ENCODE results near the gene RIBC2.

The RIBC2 gene

GRCh38 chr22:45402466-45402985 is 11.0 kb upstream of the RIBC2 start:
- H3K36me3 ChIP-seq (ENCODE audit: control insufficient read depth, insufficient read depth, low read length), result no peaks in the 10 kb centered on the region
- H3K9ac ChIP-seq (ENCODE audit: low read length), result no peak overlapping the region
- H3K4me1 ChIP-seq (ENCODE audit: control insufficient read depth, insufficient read depth, low read length), result no peaks in the 10 kb centered on the region
- no peaks in the 10 kb centered on the region; the same call in 1 of the 2 replicates for H3K9me3 ChIP-seq (ENCODE audit: control insufficient read depth, insufficient read depth, low read depth, low read length)
- no peaks in the 10 kb centered on the region for H3K27me3 ChIP-seq (ENCODE audit: control insufficient read depth, insufficient read depth, low read length)
- no peak overlapping the region for H3K27ac ChIP-seq (ENCODE audit: low read depth, low read length)
- no peak overlapping the region for H3K4me3 ChIP-seq (ENCODE audit: low read depth, low read length)

GRCh38 chr22:45407793-45408192 is 5.7 kb upstream of the RIBC2 start:
- Histone ChIP-seq H3K4me3 (ENCODE audit: low read depth, low read length) (no peak overlapping the region), H3K4me1 (ENCODE audit: control insufficient read depth, insufficient read depth, low read length) (no peaks in the 10 kb centered on the region), H3K27me3 (ENCODE audit: control insufficient read depth, insufficient read depth, low read length) (peaks cover 4% of the 10 kb centered on the region), H3K27ac (ENCODE audit: low read depth, low read length) (no peak overlapping the region), H3K9me3 (ENCODE audit: control insufficient read depth, insufficient read depth, low read depth, low read length) (peaks cover 3% of the 10 kb centered on the region; the same call in 1 of the 2 replicates), H3K9ac (ENCODE audit: low read length) (no peak overlapping the region), H3K36me3 (ENCODE audit: control insufficient read depth, insufficient read depth, low read length) (no peaks in the 10 kb centered on the region)

- H3K4me1 ChIP-seq (ENCODE audit: control insufficient read depth, insufficient read depth, low read length), result no peaks in the 10 kb centered on the region; the same call in 1 of the 2 replicates
- H3K9ac ChIP-seq (ENCODE audit: low read length), result peak overlapping the region; percentile 89
- H3K36me3 ChIP-seq (ENCODE audit: control insufficient read depth, insufficient read depth, low read length), result no peaks in the 10 kb centered on the region
- peaks cover 24% of the 10 kb centered on the region for H3K27me3 ChIP-seq (ENCODE audit: control insufficient read depth, insufficient read depth, low read length)
- no peak overlapping the region for H3K27ac ChIP-seq (ENCODE audit: low read depth, low read length)
- H3K4me3 ChIP-seq (ENCODE audit: low read depth, low read length), result no peak overlapping the region; the same call in 1 of the 2 replicates
- H3K9me3 ChIP-seq (ENCODE audit: control insufficient read depth, insufficient read depth, low read depth, low read length), result peaks cover 8% of the 10 kb centered on the region; the same call in 1 of the 2 replicates
Observed at GRCh38 chr22:45413013-45413367, 503 bp upstream of the RIBC2 start.

GRCh38 chr22:45418056-45418769 is 4.7 kb downstream of the RIBC2 start:
- 0 out of 2 replicates have a peak, but pooled peaks cover under 1% of the 10 kb centered on the region for H3K9me3 ChIP-seq (ENCODE audit: control insufficient read depth, insufficient read depth, low read depth, low read length)
- H3K27me3 ChIP-seq (ENCODE audit: control insufficient read depth, insufficient read depth, low read length), result peaks cover 16% of the 10 kb centered on the region
- no peaks in the 10 kb centered on the region; the same call in 1 of the 2 replicates for H3K4me1 ChIP-seq (ENCODE audit: control insufficient read depth, insufficient read depth, low read length)
- H3K9ac ChIP-seq (ENCODE audit: low read length), result no peak overlapping the region
- H3K4me3 ChIP-seq (ENCODE audit: low read depth, low read length), result no peak overlapping the region
- no peak overlapping the region for H3K27ac ChIP-seq (ENCODE audit: low read depth, low read length)
- H3K36me3 ChIP-seq (ENCODE audit: control insufficient read depth, insufficient read depth, low read length), result no peaks in the 10 kb centered on the region

- Histone ChIP-seq H3K9ac (ENCODE audit: low read length) (no peak overlapping the region), H3K4me1 (ENCODE audit: control insufficient read depth, insufficient read depth, low read length) (no peaks in the 10 kb centered on the region; the same call in 1 of the 2 replicates), H3K4me3 (ENCODE audit: low read depth, low read length) (no peak overlapping the region), H3K27me3 (ENCODE audit: control insufficient read depth, insufficient read depth, low read length) (peaks cover 11% of the 10 kb centered on the region), H3K36me3 (ENCODE audit: control insufficient read depth, insufficient read depth, low read length) (no peaks in the 10 kb centered on the region), H3K9me3 (ENCODE audit: control insufficient read depth, insufficient read depth, low read depth, low read length) (no peaks in the 10 kb centered on the region), H3K27ac (ENCODE audit: low read depth, low read length) (no peak overlapping the region)
Observed at GRCh38 chr22:45418770-45419138, 5.3 kb downstream of the RIBC2 start.

GRCh38 chr22:45420011-45420410 is 6.5 kb downstream of the RIBC2 start:
- Histone ChIP-seq H3K4me3 (ENCODE audit: low read depth, low read length) (no peak overlapping the region), H3K36me3 (ENCODE audit: control insufficient read depth, insufficient read depth, low read length) (no peaks in the 10 kb centered on the region), H3K27ac (ENCODE audit: low read depth, low read length) (no peak overlapping the region), H3K9me3 (ENCODE audit: control insufficient read depth, insufficient read depth, low read depth, low read length) (no peaks in the 10 kb centered on the region), H3K27me3 (ENCODE audit: control insufficient read depth, insufficient read depth, low read length) (no peaks in the 10 kb centered on the region), H3K4me1 (ENCODE audit: control insufficient read depth, insufficient read depth, low read length) (peaks cover 3% of the 10 kb centered on the region; the same call in 1 of the 2 replicates), H3K9ac (ENCODE audit: low read length) (no peak overlapping the region)

- no peaks in the 10 kb centered on the region for H3K36me3 ChIP-seq (ENCODE audit: control insufficient read depth, insufficient read depth, low read length)
- H3K9ac ChIP-seq (ENCODE audit: low read length), result no peak overlapping the region
- H3K27ac ChIP-seq (ENCODE audit: low read depth, low read length), result no peak overlapping the region
- no peak overlapping the region for H3K4me3 ChIP-seq (ENCODE audit: low read depth, low read length)
- H3K9me3 ChIP-seq (ENCODE audit: control insufficient read depth, insufficient read depth, low read depth, low read length), result no peaks in the 10 kb centered on the region
- H3K27me3 ChIP-seq (ENCODE audit: control insufficient read depth, insufficient read depth, low read length), result no peaks in the 10 kb centered on the region
- H3K4me1 ChIP-seq (ENCODE audit: control insufficient read depth, insufficient read depth, low read length), result peaks cover 3% of the 10 kb centered on the region; the same call in 1 of the 2 replicates
Observed at GRCh38 chr22:45420539-45420938, 7.0 kb downstream of the RIBC2 start.

GRCh38 chr22:45421349-45422055 is 8.0 kb downstream of the RIBC2 start:
- H3K9me3 ChIP-seq (ENCODE audit: control insufficient read depth, insufficient read depth, low read depth, low read length), result no peaks in the 10 kb centered on the region

GRCh38 chr22:45422237-45422983 is 8.9 kb downstream of the RIBC2 start:
- Histone ChIP-seq H3K36me3 (ENCODE audit: control insufficient read depth, insufficient read depth, low read length) (no peaks in the 10 kb centered on the region), H3K4me1 (ENCODE audit: control insufficient read depth, insufficient read depth, low read length) (peaks cover 3% of the 10 kb centered on the region; the same call in 1 of the 2 replicates), H3K9me3 (ENCODE audit: control insufficient read depth, insufficient read depth, low read depth, low read length) (peaks cover 3% of the 10 kb centered on the region; the same call in 1 of the 2 replicates), H3K4me3 (ENCODE audit: low read depth, low read length) (no peak overlapping the region), H3K27me3 (ENCODE audit: control insufficient read depth, insufficient read depth, low read length) (no peaks in the 10 kb centered on the region), H3K9ac (ENCODE audit: low read length) (no peak overlapping the region), H3K27ac (ENCODE audit: low read depth, low read length) (no peak overlapping the region)

More at GRCh38 chr22:45421349-45422055, 8.0 kb downstream of the RIBC2 start:
- no peak overlapping the region for H3K27ac ChIP-seq (ENCODE audit: low read depth, low read length)
- no peaks in the 10 kb centered on the region for H3K36me3 ChIP-seq (ENCODE audit: control insufficient read depth, insufficient read depth, low read length)
- no peak overlapping the region for H3K9ac ChIP-seq (ENCODE audit: low read length)
- no peaks in the 10 kb centered on the region for H3K27me3 ChIP-seq (ENCODE audit: control insufficient read depth, insufficient read depth, low read length)
- H3K4me1 ChIP-seq (ENCODE audit: control insufficient read depth, insufficient read depth, low read length), result peaks cover 3% of the 10 kb centered on the region; the same call in 1 of the 2 replicates
- H3K4me3 ChIP-seq (ENCODE audit: low read depth, low read length), result no peak overlapping the region

GRCh38 chr22:45423524-45423923 is 10.0 kb downstream of the RIBC2 start:
- Histone ChIP-seq H3K4me3 (ENCODE audit: low read depth, low read length) (no peak overlapping the region), H3K27me3 (ENCODE audit: control insufficient read depth, insufficient read depth, low read length) (no peaks in the 10 kb centered on the region), H3K9me3 (ENCODE audit: control insufficient read depth, insufficient read depth, low read depth, low read length) (peaks cover 3% of the 10 kb centered on the region; the same call in 1 of the 2 replicates), H3K9ac (ENCODE audit: low read length) (no peak overlapping the region), H3K4me1 (ENCODE audit: control insufficient read depth, insufficient read depth, low read length) (peaks cover 3% of the 10 kb centered on the region; the same call in 1 of the 2 replicates), H3K36me3 (ENCODE audit: control insufficient read depth, insufficient read depth, low read length) (no peaks in the 10 kb centered on the region), H3K27ac (ENCODE audit: low read depth, low read length) (no peak overlapping the region)

All from HUES6 (cell line).